GM11168 (cell line): ENCODE data around the gene MVB12B.

Experiments
- in situ Hi-C: fragments of 300-500 bp; cut with MboI; formaldehyde crosslinking; loops from one replicate; pipeline ENCODE4 v1.12.0; 2022; ENCODE audit warnings: low sequenced_read_pairs; ENCODE audit not compliant: unreplicated experiment

The MVB12B gene

GRCh38 chr9:126495411-126496180, 169.0 kb downstream of the MVB12B start:
- in situ Hi-C loops, result loop anchor here (25.0 kb wide), 1 partner anchor 1083 kb away; no protein-coding TSS in a partner anchor

GRCh38 chr9:126496181-126496576, 169.6 kb downstream of the MVB12B start:
- in situ Hi-C loops, result loop anchor here (25.0 kb wide), 1 partner anchor 1084 kb away; no protein-coding TSS in a partner anchor

- in situ Hi-C loops, result loop anchor here (25.0 kb wide), 1 partner anchor 1085 kb away; no protein-coding TSS in a partner anchor
Measured at GRCh38 chr9:126496781-126497659, 170.4 kb downstream of the MVB12B start.

GRCh38 chr9:126497660-126498275, 171.1 kb downstream of the MVB12B start:
- in situ Hi-C loops, result loop anchor here (25.0 kb wide), 1 partner anchor 1085 kb away; no protein-coding TSS in a partner anchor

GRCh38 chr9:126498331-126498730, 171.7 kb downstream of the MVB12B start:
- in situ Hi-C loops, result loop anchor here (25.0 kb wide), 1 partner anchor 1086 kb away; no protein-coding TSS in a partner anchor

GRCh38 chr9:126499005-126499910, 172.6 kb downstream of the MVB12B start:
- in situ Hi-C loops, result loop anchor here (25.0 kb wide), 1 partner anchor 1087 kb away; no protein-coding TSS in a partner anchor

GRCh38 chr9:126499911-126500599, 173.4 kb downstream of the MVB12B start:
- in situ Hi-C loops, result loop anchor here (5.0 to 25.0 kb wide), 2 partner anchors 42 to 1088 kb away; no protein-coding TSS in a partner anchor

GRCh38 chr9:126500600-126501382, 174.2 kb downstream of the MVB12B start:
- in situ Hi-C loops, result loop anchor here (5.0 kb wide), 1 partner anchor 42 kb away; no protein-coding TSS in a partner anchor

GRCh38 chr9:126501383-126502331, 175.0 kb downstream of the MVB12B start:
- in situ Hi-C loops, result loop anchor here (5.0 kb wide), 1 partner anchor 41 kb away; no protein-coding TSS in a partner anchor

- in situ Hi-C loops, result loop anchor here (5.0 kb wide), 1 partner anchor 40 kb away; no protein-coding TSS in a partner anchor
Measured at GRCh38 chr9:126502417-126503332, 176.0 kb downstream of the MVB12B start.

- in situ Hi-C loops, result loop anchor here (5.0 kb wide), 1 partner anchor 39 kb away; no protein-coding TSS in a partner anchor
Measured at GRCh38 chr9:126503333-126504085, 176.9 kb downstream of the MVB12B start.

GRCh38 chr9:126504086-126504976, 177.7 kb downstream of the MVB12B start:
- in situ Hi-C loops, result loop anchor here (5.0 kb wide), 1 partner anchor 38 kb away; no protein-coding TSS in a partner anchor

- in situ Hi-C loops, result loop anchor here (5.0 kb wide), 1 partner anchor 37 kb away; no protein-coding TSS in a partner anchor
Measured at GRCh38 chr9:126504977-126505455, 178.4 kb downstream of the MVB12B start.
